WTC11 (cell line): ENCODE data around the gene MNAT1. TPM values are rescaled to one million over a fixed set of nuclear protein-coding genes. Genes with fewer than 3 reads are reported as not detected.

ENCODE experiments used
- ATAC-seq: fragments of 200-7000 bp; cut with Tn5 transposase; 2 replicates; pipeline ENCODE4 v1.10.0; 2021; ENCODE audit warnings: mild to moderate bottlenecking, moderate library complexity
- CTCF ChIA-PET: fragments of 300-600 bp; sonication (Branson Sonifier 250); formaldehyde crosslinking; loops from one replicate; lab custom pipeline; 2021; ENCODE audit warnings: antibody characterized with exemption; lab: Charles Lee
- POLR2A ChIA-PET: fragments of 350-600 bp; sonication (Branson Sonifier 250); formaldehyde crosslinking; loops from one replicate; lab custom pipeline; 2021; ENCODE audit warnings: antibody characterized with exemption; lab: Charles Lee
- DNase-seq: peaks from one replicate; pipeline ENCODE4 v3.0.0; 2021; ENCODE audit warnings: low spot score
- H3K27ac Mint-ChIP-seq: 2 replicates; pipeline ENCODE4 v1.8.0; 2021; ENCODE audit warnings: mixed read lengths
- H3K27me3 Mint-ChIP-seq: 2 replicates; pipeline ENCODE4 v1.8.0; 2021; ENCODE audit warnings: low read depth, mild to moderate bottlenecking, moderate library complexity, mixed read lengths
- H3K36me3 Mint-ChIP-seq: 2 replicates; pipeline ENCODE4 v1.8.0; 2021; ENCODE audit warnings: mixed read lengths
- H3K4me1 Mint-ChIP-seq: 2 replicates; pipeline ENCODE4 v1.8.0; 2022; ENCODE audit warnings: mixed read lengths
- H3K4me3 Mint-ChIP-seq: 2 replicates; pipeline ENCODE4 v1.8.0; 2021; ENCODE audit warnings: mild to moderate bottlenecking, moderate library complexity, mixed read lengths
- H3K9me3 Mint-ChIP-seq: 2 replicates; pipeline ENCODE4 v1.8.0; 2021; ENCODE audit warnings: mixed read lengths
- ARID4B ChIP-seq: sonication (generic); formaldehyde crosslinking; IDR thresholded peaks from 2 replicates; pipeline ENCODE4 v1.8.0; 2023; ENCODE audit warnings: missing genetic modification reagents, mild to moderate bottlenecking, borderline replicate concordance
- ATF2 ChIP-seq: sonication (generic); formaldehyde crosslinking; IDR thresholded peaks from 2 replicates; pipeline ENCODE4 v1.8.1; 2022; ENCODE audit warnings: low read depth, missing genetic modification reagents, borderline replicate concordance
- CBFB ChIP-seq: sonication (generic); formaldehyde crosslinking; IDR thresholded peaks from 2 replicates; pipeline ENCODE4 v1.8.1; 2022; ENCODE audit warnings: mild to moderate bottlenecking, low read depth, missing genetic modification reagents
- CREB1 ChIP-seq: sonication (generic); formaldehyde crosslinking; IDR thresholded peaks from 2 replicates; pipeline ENCODE4 v1.8.0; 2023; ENCODE audit warnings: mild to moderate bottlenecking, missing genetic modification reagents
- CREM ChIP-seq: sonication (generic); formaldehyde crosslinking; IDR thresholded peaks from 2 replicates; pipeline ENCODE4 v1.8.1; 2022; ENCODE audit warnings: mild to moderate bottlenecking, missing genetic modification reagents, moderate library complexity
- E2F1 ChIP-seq: sonication (generic); formaldehyde crosslinking; IDR thresholded peaks from 2 replicates; pipeline ENCODE4 v1.8.0; 2022; ENCODE audit warnings: mild to moderate bottlenecking, missing genetic modification reagents
- IRF2 ChIP-seq: sonication (generic); formaldehyde crosslinking; IDR thresholded peaks from 2 replicates; pipeline ENCODE4 v1.8.0; 2022; ENCODE audit warnings: low read depth, missing genetic modification reagents, borderline replicate concordance
- JAZF1 ChIP-seq: fragments of 250-450 bp; sonication (Bioruptor Pico); IDR thresholded peaks from 2 replicates; pipeline ENCODE4 v1.9.0; 2021; ENCODE audit warnings: moderate library complexity, mild to moderate bottlenecking, inconsistent platforms
- KAT7 ChIP-seq: sonication (generic); formaldehyde crosslinking; IDR thresholded peaks from 2 replicates; pipeline ENCODE4 v1.8.1; 2023; ENCODE audit warnings: missing genetic modification reagents, mild to moderate bottlenecking, borderline replicate concordance
- NR1H2 ChIP-seq: sonication (generic); formaldehyde crosslinking; IDR thresholded peaks from 2 replicates; pipeline ENCODE4 v1.9.0; 2021; ENCODE audit warnings: mild to moderate bottlenecking, moderate library complexity, missing genetic modification reagents
- PREB ChIP-seq: sonication (generic); formaldehyde crosslinking; IDR thresholded peaks from 2 replicates; pipeline ENCODE4 v1.8.1; 2022; ENCODE audit warnings: mild to moderate bottlenecking, missing genetic modification reagents, moderate library complexity, borderline replicate concordance
- STAT6 ChIP-seq: sonication (generic); formaldehyde crosslinking; conservative IDR thresholded peaks from 2 replicates; pipeline ENCODE4 v1.8.1; 2023; ENCODE audit warnings: mild to moderate bottlenecking, low read depth, missing genetic modification reagents, moderate library complexity
- TCF7 ChIP-seq: sonication (generic); formaldehyde crosslinking; IDR thresholded peaks from 2 replicates; pipeline ENCODE4 v1.8.0; 2022; ENCODE audit warnings: mild to moderate bottlenecking, low read depth, missing genetic modification reagents, moderate library complexity
- TEAD4 ChIP-seq: sonication (generic); formaldehyde crosslinking; IDR thresholded peaks from 2 replicates; pipeline ENCODE4 v1.8.0; 2022; ENCODE audit warnings: mild to moderate bottlenecking, missing genetic modification reagents
- USF2 ChIP-seq: sonication (generic); formaldehyde crosslinking; IDR thresholded peaks from 2 replicates; pipeline ENCODE4 v1.8.1; 2023; ENCODE audit warnings: mild to moderate bottlenecking, missing genetic modification reagents, moderate library complexity
- ZNF219 ChIP-seq: sonication (generic); formaldehyde crosslinking; IDR thresholded peaks from 2 replicates; pipeline ENCODE4 v1.8.0; 2023; ENCODE audit warnings: missing genetic modification reagents, mild to moderate bottlenecking, borderline replicate concordance
- ZNF512 ChIP-seq: sonication (generic); formaldehyde crosslinking; IDR thresholded peaks from 2 replicates; pipeline ENCODE4 v1.8.1; 2022; ENCODE audit warnings: missing genetic modification reagents, borderline replicate concordance
- total RNA-seq: library from RNA; stranded (reverse); gene quantifications from 3 replicates; pipeline ENCODE4 v1.2.3, GENCODE V29; 2021

The MNAT1 gene
- total RNA-seq, 1 experiment from 2014 or later, result 59.0 TPM

- ChIA-PET POLR2A (no interaction called here), CTCF (no interaction called here)
- Mint-ChIP-seq H3K36me3 (no peaks in the 10 kb centered on the region), H3K27ac (no peak overlapping the region), H3K9me3 (no peaks in the 10 kb centered on the region), H3K27me3 (no peaks in the 10 kb centered on the region), H3K4me3 (no peak overlapping the region), H3K4me1 (peaks cover 7% of the 10 kb centered on the region)
- ATAC-seq (no peak), DNase-seq (no peak)
- TF ChIP-seq TCF7 (CRISPR knock-in tag) (no peak), STAT6 (no peak), CBFB (no peak), PREB (CRISPR knock-in tag) (no peak), ZNF512 (no peak), TEAD4 (CRISPR knock-in tag) (no peak), ZNF219 (no peak), IRF2 (CRISPR knock-in tag) (no peak)
Measured at GRCh38 chr14:60964904-60965303, 230.3 kb downstream of the MNAT1 start.

- H3K4me1 Mint-ChIP-seq, result peaks cover 7% of the 10 kb centered on the region
- no peaks in the 10 kb centered on the region for H3K27me3 Mint-ChIP-seq
- ATAC-seq, result no peak
- no peak for DNase-seq
- no peaks in the 10 kb centered on the region for H3K36me3 Mint-ChIP-seq
- ChIA-PET CTCF (no interaction called here), POLR2A (no interaction called here)
- H3K9me3 Mint-ChIP-seq, result no peaks in the 10 kb centered on the region
- no peak overlapping the region for H3K27ac Mint-ChIP-seq
- no peak overlapping the region for H3K4me3 Mint-ChIP-seq
- TF ChIP-seq TEAD4 (CRISPR knock-in tag) (no peak), ARID4B (CRISPR knock-in tag) (no peak), CREB1 (no peak), JAZF1 (CRISPR knock-in tag) (no peak), NR1H2 (CRISPR knock-in tag) (no peak), CREM (CRISPR knock-in tag) (no peak), KAT7 (CRISPR knock-in tag) (no peak), STAT6 (no peak), USF2 (no peak), E2F1 (CRISPR knock-in tag) (no peak), ATF2 (CRISPR knock-in tag) (no peak)
Measured at GRCh38 chr14:60965402-60965801, 230.8 kb downstream of the MNAT1 start.
